Loucy (cell line): ENCODE data around the gene HDC.

Source experiments
- CTCF ChIP-seq: fragments of 200-600 bp; sonication (generic); conservative IDR thresholded peaks from 2 replicates; pipeline ENCODE4 v1.5.1; 2014; ENCODE audit warnings: mild to moderate bottlenecking, antibody characterized with exemption, low read length
- EZH2phosphoT487 ChIP-seq: fragments of 200-600 bp; IDR thresholded peaks from 2 replicates; pipeline ENCODE4 v1.6.1; 2018; ENCODE audit warnings: antibody characterized with exemption, mild to moderate bottlenecking, moderate library complexity, borderline replicate concordance

- no peak for TF ChIP-seq CTCF
- no peak for TF ChIP-seq EZH2phosphoT487
Measured at GRCh38 chr15:50224606-50225005, 40.9 kb downstream of the HDC start.
